Mesothelial cell of epicardium (in vitro differentiated cells): ENCODE measurements around the gene MYO18A. TPM values are rescaled to one million over a fixed set of nuclear protein-coding genes. Genes with fewer than 3 reads are reported as not detected.

Source experiments
- DNase-seq, 2 experiments: peaks; one replicate each; pipeline ENCODE4 v3.0.0; 2021; ENCODE audit warnings: low spot score in 2 of 2; ENCODE audit not compliant: unreplicated experiment in 2 of 2
- H3K27ac Mint-ChIP-seq: 2 replicates; pipeline ENCODE4 v1.8.0; 2021; ENCODE audit warnings: mixed read lengths
- H3K27me3 Mint-ChIP-seq: 2 replicates; pipeline ENCODE4 v1.8.0; 2021; ENCODE audit warnings: low read depth, mixed read lengths
- H3K36me3 Mint-ChIP-seq: 2 replicates; pipeline ENCODE4 v1.8.0; 2021; ENCODE audit warnings: mixed read lengths
- H3K4me1 Mint-ChIP-seq: 2 replicates; pipeline ENCODE4 v1.8.0; 2021; ENCODE audit warnings: mixed read lengths
- H3K4me3 Mint-ChIP-seq: 2 replicates; pipeline ENCODE4 v1.8.0; 2021; ENCODE audit warnings: mild to moderate bottlenecking, moderate library complexity, mixed read lengths
- H3K9me3 Mint-ChIP-seq: 2 replicates; pipeline ENCODE4 v1.8.0; 2021; ENCODE audit warnings: mixed read lengths
- CTCF ChIP-seq: fragments of 200-600 bp; sonication (generic); IDR thresholded peaks from one replicate; pipeline ENCODE4 v1.5.0; 2021; ENCODE audit warnings: antibody characterized with exemption; ENCODE audit not compliant: unreplicated experiment
- total RNA-seq: library from RNA; stranded (reverse); gene quantifications from 3 replicates; pipeline ENCODE4 v1.2.1, GENCODE V29; 2021

Gene MYO18A
- total RNA-seq, 1 donor from 2014 or later: 58.4 TPM

DNA sequence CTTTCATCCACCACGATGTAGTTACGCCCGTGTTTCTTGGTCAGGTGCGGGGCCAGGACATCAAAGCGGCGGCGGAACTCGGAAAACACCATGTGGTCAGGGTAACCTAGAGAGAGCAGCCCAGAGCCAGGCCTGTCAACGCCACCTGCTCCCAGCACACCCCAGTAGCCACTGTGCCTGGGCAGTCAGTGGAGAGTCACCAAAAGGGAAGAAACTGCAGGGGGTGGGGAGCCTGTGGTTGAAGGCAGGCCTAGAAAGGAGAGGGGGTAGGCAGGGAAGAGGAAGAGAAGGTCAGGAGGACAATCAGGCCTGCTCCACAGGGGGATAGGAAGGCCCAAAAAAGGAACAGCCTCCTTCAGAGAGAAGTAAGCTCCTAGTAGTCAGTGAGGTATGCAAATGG is 73.1 kb downstream of the MYO18A start:
- no peaks in the 10 kb centered on the region for H3K9me3 Mint-ChIP-seq
- TF ChIP-seq CTCF: no peak
- no peak overlapping the region for H3K4me3 Mint-ChIP-seq
- no peaks in the 10 kb centered on the region for H3K4me1 Mint-ChIP-seq
- peaks cover 35% of the 10 kb centered on the region for H3K36me3 Mint-ChIP-seq
- H3K27me3 Mint-ChIP-seq: no peaks in the 10 kb centered on the region
- no peak for DNase-seq
- H3K27ac Mint-ChIP-seq: no peak overlapping the region

DNA sequence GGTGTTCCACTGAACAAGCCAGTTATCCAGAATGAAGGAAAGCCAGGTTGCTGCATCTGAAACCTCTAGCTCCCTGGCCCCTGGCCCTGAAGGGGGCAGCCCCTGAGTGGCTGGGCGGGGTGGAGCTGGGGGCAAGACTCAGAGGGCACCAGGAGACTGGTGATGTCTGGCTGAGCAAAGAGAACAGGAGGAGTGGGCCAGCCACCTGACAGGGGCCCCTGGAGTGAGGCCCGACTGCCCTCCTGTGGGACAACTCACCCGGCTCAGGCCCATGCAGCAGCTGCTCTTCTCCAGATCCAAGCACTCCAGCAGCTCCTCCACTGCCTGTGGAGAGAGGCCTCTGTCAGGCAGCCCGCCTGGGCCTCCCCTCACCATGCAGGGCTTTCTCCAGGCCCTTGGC is 76.9 kb downstream of the MYO18A start:
- Mint-ChIP-seq H3K4me3 (no peak overlapping the region), H3K4me1 (peaks cover 8% of the 10 kb centered on the region), H3K27me3 (no peaks in the 10 kb centered on the region), H3K27ac (no peak overlapping the region), H3K9me3 (no peaks in the 10 kb centered on the region), H3K36me3 (peaks cover 33% of the 10 kb centered on the region)
- TF ChIP-seq CTCF: no peak
- no peak for DNase-seq

DNA sequence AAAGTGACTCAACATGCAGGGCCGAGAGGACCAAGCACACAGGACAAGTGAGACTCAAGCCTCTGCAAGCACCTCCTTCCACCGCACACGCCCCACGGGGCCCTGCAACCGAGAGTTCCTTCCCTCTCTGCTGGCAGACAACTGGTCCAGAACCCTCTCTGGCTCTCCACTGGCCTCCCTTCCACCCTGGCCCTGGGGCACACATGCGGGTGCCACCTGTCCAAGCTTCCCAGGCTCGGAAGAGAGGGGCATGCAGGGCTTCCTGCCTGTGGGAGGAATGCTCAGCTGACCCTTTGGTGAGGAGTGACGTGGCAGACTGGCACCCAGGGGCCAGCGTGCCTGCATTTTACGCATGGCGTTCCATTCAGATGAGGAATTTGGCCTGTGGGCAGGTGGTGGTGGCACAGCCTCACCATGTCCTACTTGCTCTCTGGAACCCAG is 77.4 kb downstream of the MYO18A start:
- no peak for DNase-seq
- no peaks in the 10 kb centered on the region for H3K9me3 Mint-ChIP-seq
- H3K4me3 Mint-ChIP-seq: no peak overlapping the region
- no peak overlapping the region for H3K27ac Mint-ChIP-seq
- H3K4me1 Mint-ChIP-seq: peaks cover 8% of the 10 kb centered on the region
- TF ChIP-seq CTCF: no peak
- H3K27me3 Mint-ChIP-seq: no peaks in the 10 kb centered on the region
- H3K36me3 Mint-ChIP-seq: peaks cover 32% of the 10 kb centered on the region

GRCh38 chr17:29102046-29102445 is 78.2 kb downstream of the MYO18A start:
- no peak for DNase-seq
- Mint-ChIP-seq H3K4me1 (peaks cover 8% of the 10 kb centered on the region), H3K36me3 (peaks cover 36% of the 10 kb centered on the region), H3K27me3 (no peaks in the 10 kb centered on the region), H3K9me3 (no peaks in the 10 kb centered on the region), H3K4me3 (no peak overlapping the region), H3K27ac (no peak overlapping the region)
- TF ChIP-seq CTCF: no peak

DNA sequence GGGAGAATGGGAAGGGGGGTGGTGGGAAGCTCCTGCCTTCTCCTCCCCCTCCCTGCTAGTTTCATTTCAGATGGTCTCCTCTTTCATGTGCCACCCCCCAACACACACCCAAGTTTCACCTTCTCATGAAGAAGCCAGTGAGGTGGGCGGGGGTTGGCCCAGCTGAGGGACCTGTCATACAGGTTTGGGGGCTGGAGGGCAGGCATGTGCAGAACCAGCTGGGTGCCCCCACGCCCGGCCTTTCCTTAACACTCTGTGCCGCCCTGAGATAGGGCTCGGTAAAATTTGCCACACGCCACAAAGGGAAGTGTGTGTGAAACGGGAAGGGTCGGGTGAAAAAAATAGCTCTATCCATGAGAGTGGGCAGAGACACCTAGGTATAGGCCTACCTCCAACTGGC is 79.9 kb downstream of the MYO18A start:
- Mint-ChIP-seq H3K27me3 (no peaks in the 10 kb centered on the region), H3K9me3 (no peaks in the 10 kb centered on the region), H3K27ac (no peak overlapping the region), H3K4me3 (no peak overlapping the region), H3K36me3 (peaks cover 29% of the 10 kb centered on the region), H3K4me1 (peaks cover 8% of the 10 kb centered on the region)
- no peak for TF ChIP-seq CTCF
- no peak for DNase-seq

DNA sequence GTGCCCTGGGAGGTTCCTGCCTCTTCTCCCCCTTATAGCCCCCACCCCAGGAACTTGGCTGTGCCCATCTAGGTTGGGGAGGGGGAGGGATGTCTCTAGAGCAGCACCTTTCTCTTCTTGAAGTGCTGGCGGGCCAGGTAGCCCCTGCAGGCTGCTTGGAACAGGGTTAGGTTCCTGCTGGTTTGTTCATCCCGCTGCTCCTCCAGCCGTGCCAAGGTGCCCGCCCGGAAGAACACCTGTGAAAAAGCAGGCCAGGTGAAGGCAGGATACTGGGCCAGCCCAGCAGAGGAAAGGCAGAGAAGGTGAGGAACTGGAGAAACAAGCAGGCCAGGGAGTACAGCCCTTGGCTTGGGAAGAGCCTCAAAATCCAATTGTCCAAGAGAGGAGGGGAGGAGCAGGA is 80.7 kb downstream of the MYO18A start:
- DNase-seq: no peak
- Mint-ChIP-seq H3K27ac (no peak overlapping the region), H3K36me3 (peaks cover 24% of the 10 kb centered on the region), H3K9me3 (no peaks in the 10 kb centered on the region), H3K4me1 (peaks cover 8% of the 10 kb centered on the region), H3K27me3 (no peaks in the 10 kb centered on the region), H3K4me3 (no peak overlapping the region)
- no peak for TF ChIP-seq CTCF
